ENCODE measurements around the gene ADGRG3.

- TF ChIP-seq POLR2AphosphoS5 (IDR thresholded peaks at IDR 0.05) (no peak), POLR2A (IDR thresholded peaks at IDR 0.05) (no peak), EP300 (IDR thresholded peaks at IDR 0.05) (no peak)
- TF ChIP-seq, protein P1, sequence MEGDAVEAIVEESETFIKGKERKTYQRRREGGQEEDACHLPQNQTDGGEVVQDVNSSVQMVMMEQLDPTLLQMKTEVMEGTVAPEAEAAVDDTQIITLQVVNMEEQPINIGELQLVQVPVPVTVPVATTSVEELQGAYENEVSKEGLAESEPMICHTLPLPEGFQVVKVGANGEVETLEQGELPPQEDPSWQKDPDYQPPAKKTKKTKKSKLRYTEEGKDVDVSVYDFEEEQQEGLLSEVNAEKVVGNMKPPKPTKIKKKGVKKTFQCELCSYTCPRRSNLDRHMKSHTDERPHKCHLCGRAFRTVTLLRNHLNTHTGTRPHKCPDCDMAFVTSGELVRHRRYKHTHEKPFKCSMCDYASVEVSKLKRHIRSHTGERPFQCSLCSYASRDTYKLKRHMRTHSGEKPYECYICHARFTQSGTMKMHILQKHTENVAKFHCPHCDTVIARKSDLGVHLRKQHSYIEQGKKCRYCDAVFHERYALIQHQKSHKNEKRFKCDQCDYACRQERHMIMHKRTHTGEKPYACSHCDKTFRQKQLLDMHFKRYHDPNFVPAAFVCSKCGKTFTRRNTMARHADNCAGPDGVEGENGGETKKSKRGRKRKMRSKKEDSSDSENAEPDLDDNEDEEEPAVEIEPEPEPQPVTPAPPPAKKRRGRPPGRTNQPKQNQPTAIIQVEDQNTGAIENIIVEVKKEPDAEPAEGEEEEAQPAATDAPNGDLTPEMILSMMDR (IDR thresholded peaks at IDR 0.05) = no peak
Observed at GRCh38 chr16:57725151-57725550, 57.0 kb downstream of the ADGRG3 start.

Data from stomach (tissue), 4 donors.